Measurements from ENCODE around the gene FARSA.
"Not testable (repeated sequence)": the region's sequence is repeated elsewhere in the genome, so short reads cannot be mapped to it uniquely, and the experiment has no call there.

The FARSA gene
- total RNA-seq, result 17.5 to 236 (median 65.6) reads per million in 9 experiments

DNA sequence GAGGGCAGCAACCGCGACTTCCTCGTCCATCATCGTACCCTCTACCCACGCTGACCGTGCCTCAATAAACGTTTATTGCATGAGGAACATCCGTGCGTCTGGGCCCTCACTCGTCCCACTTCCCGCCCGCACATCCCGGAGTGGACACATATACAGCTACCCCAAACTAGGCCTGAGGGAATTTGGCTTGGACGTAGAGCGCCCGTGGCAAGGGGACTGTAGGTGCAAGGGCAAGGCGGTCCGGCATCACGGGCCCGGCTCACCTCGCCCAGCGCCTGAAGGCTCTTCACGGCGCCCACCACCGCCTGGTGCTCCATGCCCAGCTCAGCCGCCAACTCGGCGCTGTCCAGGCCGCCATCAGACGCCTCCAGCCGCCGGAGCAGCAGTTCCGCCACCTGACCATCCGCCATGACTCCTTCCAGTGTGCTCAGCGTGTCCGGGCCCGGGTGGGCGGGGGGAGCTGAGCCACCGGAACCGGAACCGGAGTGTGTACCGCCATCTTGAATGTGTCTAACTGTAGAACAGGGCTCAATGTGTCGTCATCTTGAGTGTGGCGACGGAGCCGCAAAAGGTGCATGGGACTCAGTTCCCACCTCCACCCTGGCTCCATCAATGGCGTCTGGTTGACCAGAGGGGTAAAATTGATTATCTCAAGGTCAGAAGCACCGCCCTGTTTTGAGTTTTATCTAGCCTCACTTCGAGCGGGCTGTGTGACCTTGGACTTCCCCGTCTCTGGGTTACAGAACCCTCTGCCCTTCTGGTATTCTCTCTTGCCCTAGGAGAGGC, at the start of gene FARSA:
Gene FARSA (minus strand): TSS at position 425 of the 786 bp plus-strand sequence. CDS start 15 bp downstream, at position 410.
- DNase-seq (peak; percentile 78 to 83 (median 81)), ATAC-seq (replicated peaks) (peak; percentile 60)
- Mint-ChIP-seq H3K9me3 (no peaks in the 10 kb centered on the region), H3K27me3 (no peaks in the 10 kb centered on the region), H3K27ac (peak within 1 kb of the TSS; percentile 92 to 93), H3K4me3 (peak within 1 kb of the TSS; percentile 91 to 96), H3K4me1 (ENCODE audit: low read depth in 2 of 2) (peaks cover 27 to 30% of the 10 kb centered on the region in 2 donors), H3K36me3 (ENCODE audit: insufficient read depth) (peaks cover 29% of the 10 kb centered on the region)

DNA sequence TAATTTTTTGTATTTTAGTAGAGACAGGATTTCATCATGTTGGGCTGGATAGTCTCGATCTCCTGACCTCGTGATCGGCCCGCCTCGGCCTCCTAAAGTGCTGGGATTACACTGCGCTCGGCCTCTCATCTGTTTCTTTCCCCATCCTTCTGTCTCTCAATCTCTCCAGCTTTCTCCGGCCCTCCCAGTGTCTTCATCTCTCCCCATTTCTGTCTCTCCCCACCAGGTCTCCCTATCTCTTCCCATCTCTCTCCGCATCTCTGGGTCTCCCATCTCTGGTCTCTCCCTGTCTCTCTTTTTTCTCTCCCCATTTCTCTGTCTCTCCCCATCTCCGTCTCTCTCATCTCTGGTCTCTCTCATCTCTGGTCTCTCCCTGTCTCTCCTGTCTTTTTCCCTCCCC, 49.6 kb upstream of the FARSA start:
- DNase-seq, result no peak
- Mint-ChIP-seq H3K27ac (no peak overlapping the region), H3K27me3 (peaks cover 3 to 14% of the 10 kb centered on the region in 2 donors), H3K9me3 (no peaks in the 10 kb centered on the region), H3K4me1 (ENCODE audit: low read depth in 2 of 2) (peaks cover 9 to 10% of the 10 kb centered on the region in 2 donors), H3K4me3 (no peak overlapping the region), H3K36me3 (ENCODE audit: insufficient read depth) (no peaks in the 10 kb centered on the region)
- no peak for ATAC-seq (replicated peaks)

DNA sequence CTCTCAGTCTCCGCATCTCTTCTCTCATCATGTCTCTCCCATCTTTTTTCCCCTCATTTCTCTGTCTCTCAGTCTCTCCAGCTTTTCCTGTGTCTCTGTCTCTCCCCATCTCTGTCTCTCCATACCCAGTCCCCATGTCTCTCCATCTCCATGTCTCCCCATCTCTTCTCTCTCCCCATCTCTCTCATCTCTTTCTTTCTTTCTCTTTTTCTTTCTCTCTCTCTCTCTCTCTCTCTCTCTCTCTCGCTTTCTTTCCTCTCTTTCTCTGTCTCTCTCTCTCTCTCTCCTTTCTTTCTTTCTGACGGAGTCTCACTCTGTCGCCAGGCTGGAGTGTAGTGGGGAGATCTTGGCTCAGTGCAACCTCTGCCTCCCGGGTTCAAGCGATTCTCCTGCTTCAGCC, 49.1 kb upstream of the FARSA start:
- Mint-ChIP-seq H3K27ac (no peak overlapping the region), H3K4me3 (no peak overlapping the region), H3K4me1 (ENCODE audit: low read depth in 2 of 2) (peaks cover 9 to 14% of the 10 kb centered on the region in 2 donors), H3K36me3 (ENCODE audit: insufficient read depth) (peaks cover 1% of the 10 kb centered on the region), H3K27me3 (peaks cover 7 to 18% of the 10 kb centered on the region in 2 donors), H3K9me3 (no peaks in the 10 kb centered on the region)
- ATAC-seq (replicated peaks) (no peak), DNase-seq (no peak)

DNA sequence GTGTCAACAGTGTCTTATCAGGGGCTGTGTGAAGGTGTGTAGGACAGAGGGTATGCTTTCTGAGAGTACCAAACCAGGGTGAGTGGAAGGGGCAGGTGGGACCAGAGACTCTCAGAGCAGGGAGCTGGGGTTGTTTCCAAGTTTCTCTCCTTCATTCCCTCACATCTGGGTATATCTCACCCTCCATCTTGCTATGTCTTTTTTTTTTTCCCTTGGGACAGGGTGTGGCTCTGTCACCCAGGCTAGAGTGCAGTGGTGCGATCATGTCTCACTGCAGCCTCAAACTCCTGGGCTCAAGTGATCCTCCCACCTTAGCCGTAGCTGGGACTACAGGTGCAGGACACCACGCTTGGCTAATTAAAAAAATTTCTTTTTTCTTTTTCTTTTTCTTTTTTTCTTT, 46.5 kb upstream of the FARSA start:
- Mint-ChIP-seq H3K9me3 (no peaks in the 10 kb centered on the region), H3K27me3 (peaks cover 19 to 24% of the 10 kb centered on the region in 2 donors), H3K36me3 (ENCODE audit: insufficient read depth) (peaks cover 2% of the 10 kb centered on the region), H3K4me1 (ENCODE audit: low read depth in 2 of 2) (peaks cover 3 to 7% of the 10 kb centered on the region in 2 donors), H3K27ac (no peak overlapping the region), H3K4me3 (no peak overlapping the region)
- ATAC-seq (replicated peaks), result no peak
- DNase-seq, result no peak

DNA sequence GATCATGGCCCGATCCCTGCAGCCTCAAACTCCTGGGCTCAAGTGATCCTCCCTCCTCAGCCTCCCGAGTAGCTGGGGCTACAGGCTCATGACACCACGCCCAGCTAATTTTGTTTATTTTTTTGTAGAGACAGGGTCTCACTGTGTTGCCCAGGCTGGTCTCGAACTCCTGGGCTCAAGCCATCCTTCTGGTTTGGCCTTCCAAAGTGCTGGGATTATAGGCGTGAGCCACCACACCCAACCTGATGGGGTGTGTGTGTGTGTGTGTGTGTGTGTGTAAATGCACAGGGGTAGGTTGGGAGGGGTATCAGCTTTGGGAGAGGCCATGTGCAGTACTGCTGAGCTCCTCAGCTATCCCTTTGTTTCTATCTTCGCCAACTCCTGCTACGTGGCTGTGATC, 42.6 kb upstream of the FARSA start:
- not testable (repeated sequence) for H3K9me3 Mint-ChIP-seq; H3K4me3 Mint-ChIP-seq; H3K36me3 Mint-ChIP-seq (ENCODE audit: insufficient read depth); H3K27ac Mint-ChIP-seq; ATAC-seq (replicated peaks); DNase-seq; H3K4me1 Mint-ChIP-seq (ENCODE audit: low read depth in 2 of 2)
- peaks cover 19 to 24% of the 10 kb centered on the region in 2 donors for H3K27me3 Mint-ChIP-seq

DNA sequence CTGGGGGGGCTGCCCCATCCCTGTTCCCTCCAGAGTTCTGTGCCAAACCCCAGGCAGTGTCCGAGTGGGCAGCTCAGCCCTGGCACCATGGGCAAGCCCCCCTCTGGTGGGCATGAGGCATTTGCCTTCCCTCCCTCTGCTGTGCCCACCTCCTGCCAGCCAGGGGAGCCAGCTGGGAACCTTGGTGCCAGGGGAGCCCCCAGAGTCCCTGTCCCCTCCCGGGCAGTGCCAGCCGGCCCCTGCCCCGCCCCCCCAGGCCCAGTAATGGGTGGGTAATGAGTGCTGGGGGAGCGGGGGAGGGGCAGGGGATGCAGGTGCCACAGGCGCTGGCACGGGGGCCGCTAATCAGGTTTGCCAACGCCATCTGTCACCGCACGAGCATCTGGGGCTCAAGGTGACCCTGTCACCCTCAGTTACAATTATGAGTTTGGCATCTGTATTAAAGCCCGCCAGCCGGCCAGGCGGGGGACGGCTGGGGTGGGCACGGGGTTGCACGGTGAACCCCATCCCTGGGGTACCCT, 41.8 kb upstream of the FARSA start:
- H3K4me3 Mint-ChIP-seq, result no peak overlapping the region
- no peak overlapping the region for H3K27ac Mint-ChIP-seq
- no peak for DNase-seq
- no peaks in the 10 kb centered on the region for H3K9me3 Mint-ChIP-seq
- peaks cover 0 to 5% of the 10 kb centered on the region in 2 donors for H3K4me1 Mint-ChIP-seq (ENCODE audit: low read depth in 2 of 2)
- no peak for ATAC-seq (replicated peaks)
- H3K36me3 Mint-ChIP-seq (ENCODE audit: insufficient read depth), result peaks cover 2% of the 10 kb centered on the region
- peaks cover 19 to 24% of the 10 kb centered on the region in 2 donors for H3K27me3 Mint-ChIP-seq

DNA sequence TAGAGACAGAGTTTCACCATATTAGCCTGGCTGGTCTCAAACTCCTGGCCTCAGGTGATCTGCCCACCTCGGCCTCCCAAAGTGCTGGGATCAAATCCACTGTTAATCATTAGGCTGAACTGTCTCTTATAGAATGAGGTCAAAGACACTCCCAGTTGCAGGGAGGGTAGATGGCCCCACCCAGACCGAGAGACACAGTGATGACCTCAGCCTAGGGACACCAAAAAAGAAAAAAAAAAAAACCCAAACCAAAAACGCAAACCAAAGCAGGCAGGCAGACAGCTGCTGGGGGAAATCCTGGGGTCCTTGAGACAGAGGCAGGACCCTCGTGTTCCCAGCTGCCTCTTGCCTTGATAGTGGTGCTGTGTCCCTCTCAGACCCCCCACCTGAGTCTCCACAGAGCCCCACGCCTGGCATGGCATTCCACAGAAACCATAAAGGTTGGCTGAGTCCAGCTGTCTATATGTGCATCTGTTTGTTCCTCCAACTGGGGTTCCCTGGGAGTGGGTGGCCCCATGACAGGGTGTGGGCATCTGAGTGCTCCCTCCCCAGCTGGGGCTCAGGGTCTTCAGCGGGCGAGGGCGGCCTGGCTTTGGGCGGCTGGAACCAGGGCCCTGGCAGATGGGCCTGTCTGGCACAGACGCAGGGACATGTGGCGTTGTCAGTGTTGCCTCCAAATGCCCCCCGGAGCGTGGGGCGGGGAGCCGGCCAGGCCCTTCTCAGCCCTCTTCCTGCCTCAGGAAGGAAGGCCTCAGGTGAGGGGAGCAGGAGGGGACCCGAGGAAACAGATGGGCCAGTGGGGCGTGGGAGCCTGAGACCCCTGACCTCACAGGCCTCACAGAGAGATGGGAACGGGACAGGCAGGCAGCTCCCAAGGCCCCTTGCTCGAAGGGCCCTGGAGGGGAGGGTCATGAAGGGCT, 41.0 kb upstream of the FARSA start:
- no peak overlapping the region for H3K4me3 Mint-ChIP-seq
- H3K36me3 Mint-ChIP-seq (ENCODE audit: insufficient read depth), result peaks cover 2% of the 10 kb centered on the region
- peaks cover 19 to 24% of the 10 kb centered on the region in 2 donors for H3K27me3 Mint-ChIP-seq
- H3K9me3 Mint-ChIP-seq, result no peaks in the 10 kb centered on the region
- DNase-seq (no peak), ATAC-seq (replicated peaks) (no peak)
- peaks cover 0 to 5% of the 10 kb centered on the region in 2 donors for H3K4me1 Mint-ChIP-seq (ENCODE audit: low read depth in 2 of 2)
- H3K27ac Mint-ChIP-seq, result no peak overlapping the region

DNA sequence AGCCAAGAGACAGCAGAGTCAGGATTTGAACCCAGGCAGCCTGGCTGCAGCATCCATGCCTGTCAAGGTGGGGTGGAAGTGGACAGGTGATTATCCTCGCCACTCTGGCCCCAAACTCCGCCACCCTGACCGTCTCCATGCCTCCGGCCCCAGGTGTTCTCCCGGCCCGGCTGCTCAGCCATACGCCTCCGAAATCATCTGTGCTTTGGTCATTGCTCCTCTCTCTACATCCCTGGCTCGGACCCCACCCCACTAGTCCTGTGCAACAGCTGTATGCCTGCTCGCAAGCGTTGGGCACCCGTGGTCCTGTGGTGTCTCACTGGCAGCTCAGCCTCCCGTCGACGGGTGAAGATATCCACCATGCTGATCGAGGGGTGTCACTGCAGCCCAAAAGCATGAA, 39.7 kb upstream of the FARSA start:
- no peak overlapping the region for H3K4me3 Mint-ChIP-seq
- ATAC-seq (replicated peaks) (no peak), DNase-seq (no peak)
- H3K4me1 Mint-ChIP-seq (ENCODE audit: low read depth in 2 of 2), result peaks cover 0 to 5% of the 10 kb centered on the region in 2 donors
- peaks cover 17 to 21% of the 10 kb centered on the region in 2 donors for H3K27me3 Mint-ChIP-seq
- no peak overlapping the region for H3K27ac Mint-ChIP-seq
- no peaks in the 10 kb centered on the region for H3K9me3 Mint-ChIP-seq
- H3K36me3 Mint-ChIP-seq (ENCODE audit: insufficient read depth), result peaks cover 2% of the 10 kb centered on the region

DNA sequence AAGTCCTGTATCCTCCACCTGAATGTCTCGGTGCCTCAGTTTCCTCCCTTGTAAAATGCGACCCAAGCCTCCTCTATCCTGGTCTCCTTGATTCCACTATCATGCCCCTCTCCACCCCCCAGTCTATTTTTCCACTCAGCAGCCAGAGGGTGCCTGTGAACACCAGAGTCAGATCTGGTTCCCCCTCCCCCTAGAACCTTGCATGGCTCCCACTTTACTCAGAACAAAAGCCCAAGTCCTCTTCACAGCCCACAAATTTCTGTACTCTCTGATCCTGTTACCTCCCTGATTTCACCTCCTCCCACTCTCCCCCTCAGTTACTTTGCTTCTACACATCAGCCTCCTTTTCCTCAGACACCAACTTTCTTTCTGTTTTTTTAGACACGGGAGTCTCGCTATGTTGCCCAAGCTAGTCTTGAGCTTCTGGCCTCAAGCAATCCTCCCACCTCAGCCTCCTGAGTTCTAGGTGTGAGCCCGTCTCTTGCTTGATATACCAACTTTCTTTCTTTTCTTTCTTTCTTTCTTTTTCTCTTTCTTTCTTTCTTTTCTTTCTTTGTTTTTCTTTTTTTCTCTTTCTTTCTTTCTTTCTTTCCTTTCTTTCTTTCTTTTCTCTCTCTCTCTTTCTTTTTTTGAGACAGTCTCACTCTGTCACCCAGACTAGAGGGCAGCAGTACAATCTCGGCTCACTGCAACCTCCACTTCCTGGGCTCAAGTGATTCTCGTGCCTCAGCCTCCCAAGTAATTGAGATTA, 36.7 kb upstream of the FARSA start:
- no peak overlapping the region for H3K4me3 Mint-ChIP-seq
- DNase-seq (no peak), ATAC-seq (replicated peaks) (no peak)
- H3K36me3 Mint-ChIP-seq (ENCODE audit: insufficient read depth), result no peaks in the 10 kb centered on the region
- peaks cover under 1 to 3% of the 10 kb centered on the region in 2 donors for H3K4me1 Mint-ChIP-seq (ENCODE audit: low read depth in 2 of 2)
- H3K27me3 Mint-ChIP-seq, result peaks cover 0 to under 1% of the 10 kb centered on the region in 2 donors
- H3K9me3 Mint-ChIP-seq, result no peaks in the 10 kb centered on the region
- peak overlapping the region; percentile 5 to 80 for H3K27ac Mint-ChIP-seq

DNA sequence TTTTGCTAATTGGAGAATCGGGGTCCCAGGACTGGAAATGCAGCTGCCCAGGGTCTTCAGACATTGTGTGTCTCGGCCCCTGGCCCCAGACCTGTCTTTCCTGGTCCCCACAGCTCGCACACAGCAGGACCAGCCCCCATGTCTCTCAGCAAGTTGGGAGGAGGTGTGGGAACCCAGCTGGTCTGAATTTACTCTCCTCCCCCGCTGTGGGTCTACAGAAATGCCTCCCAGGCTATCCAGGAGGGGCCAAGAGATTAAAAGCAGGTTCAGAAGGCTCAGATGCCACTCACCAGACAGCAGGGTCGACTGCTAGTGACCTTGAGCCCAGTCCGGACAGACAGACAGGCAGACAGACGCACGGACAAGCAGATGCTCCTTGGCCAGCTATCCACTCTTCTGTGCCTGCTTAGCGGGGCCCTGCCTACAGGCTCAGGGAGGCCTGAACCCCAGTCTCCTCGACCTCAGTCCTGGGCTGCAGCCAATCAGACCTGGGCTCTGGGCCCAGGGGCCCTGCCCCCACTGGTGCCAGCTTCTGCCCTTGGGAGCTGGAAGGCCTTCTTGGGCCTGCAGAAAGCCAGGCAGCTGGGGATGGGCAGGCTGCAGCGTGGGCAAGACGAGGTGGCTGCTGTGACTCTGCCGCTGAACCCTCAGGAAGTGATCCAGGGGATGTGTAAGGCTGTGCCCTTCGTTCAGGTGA, 35.9 kb upstream of the FARSA start, which contains the start of gene DAND5:
Gene DAND5 (plus strand): TSS at position 285 of the 697 bp plus-strand sequence. CDS start 85 bp downstream, at position 370.
- ATAC-seq (replicated peaks) (no peak), DNase-seq (no peak)
- H3K4me3 Mint-ChIP-seq, result no peak within 1 kb of the TSS
- H3K27ac Mint-ChIP-seq, result peak within 1 kb of the TSS; percentile 5 to 80
- no peaks in the 10 kb centered on the region for H3K27me3 Mint-ChIP-seq
- H3K4me1 Mint-ChIP-seq (ENCODE audit: low read depth in 2 of 2), result peaks cover 5 to 7% of the 10 kb centered on the region in 2 donors
- no peaks in the 10 kb centered on the region for H3K9me3 Mint-ChIP-seq
- H3K36me3 Mint-ChIP-seq (ENCODE audit: insufficient read depth), result peaks cover 4% of the 10 kb centered on the region

DNA sequence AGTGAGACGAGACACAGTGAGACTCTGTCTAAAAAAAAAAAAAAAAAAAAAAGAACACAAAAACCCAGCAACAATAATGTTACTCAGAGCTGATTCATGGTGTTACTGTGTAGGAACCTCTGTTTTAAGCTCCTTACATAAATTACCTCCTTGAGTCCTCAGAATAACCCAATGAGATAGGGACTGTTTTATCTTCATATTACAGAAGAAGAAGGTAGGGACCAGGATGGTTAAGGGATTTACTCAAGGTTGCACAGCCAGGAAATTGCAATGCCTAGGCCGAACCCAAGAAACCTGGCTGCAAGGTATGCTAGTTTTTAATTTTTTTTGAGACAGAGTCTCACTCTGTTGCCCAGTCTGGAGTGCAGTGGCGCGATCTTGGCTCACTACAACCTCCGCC, 34.4 kb upstream of the FARSA start:
- DNase-seq, result no peak
- Mint-ChIP-seq H3K27me3 (no peaks in the 10 kb centered on the region), H3K4me3 (no peak overlapping the region), H3K4me1 (ENCODE audit: low read depth in 2 of 2) (peaks cover 5 to 7% of the 10 kb centered on the region in 2 donors), H3K27ac (no peak overlapping the region), H3K9me3 (no peaks in the 10 kb centered on the region), H3K36me3 (ENCODE audit: insufficient read depth) (peaks cover 4% of the 10 kb centered on the region)
- no peak for ATAC-seq (replicated peaks)

DNA sequence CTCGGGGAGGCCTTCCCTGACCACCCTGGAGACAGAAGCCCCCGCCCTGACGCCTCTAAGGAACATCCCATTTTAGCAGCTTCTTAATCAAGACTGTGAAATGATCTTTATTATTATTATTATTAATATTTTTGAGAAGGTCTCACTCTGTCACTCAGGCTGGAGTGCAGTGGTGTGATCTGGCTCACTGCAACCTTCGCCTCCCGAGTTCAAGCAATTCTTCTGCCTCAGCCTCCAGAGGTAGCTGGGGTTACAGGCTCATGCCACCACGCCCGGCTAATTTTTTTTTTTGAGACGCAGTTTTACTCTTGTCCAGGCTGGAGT, 32.3 kb upstream of the FARSA start:
- Mint-ChIP-seq H3K27me3 (no peaks in the 10 kb centered on the region), H3K4me1 (ENCODE audit: low read depth in 2 of 2) (peaks cover 5 to 7% of the 10 kb centered on the region in 2 donors), H3K4me3 (peak overlapping the region; percentile 82 to 84), H3K27ac (no peak overlapping the region), H3K36me3 (ENCODE audit: insufficient read depth) (peaks cover 4% of the 10 kb centered on the region), H3K9me3 (no peaks in the 10 kb centered on the region)
- ATAC-seq (replicated peaks) (no peak), DNase-seq (no peak)

All from effector memory CD8-positive, alpha-beta T cell (primary cell).